Activated naive CD8-positive, alpha-beta T cell treated with anti-CD3 and anti-CD28 coated beads, Interleukin-2, amount 50 U/mL, for 16 hours (primary cell): ENCODE results near the gene PAQR9.
A peak's percentile ranks its signal among the peaks of the same experiment; 100 is the strongest.
"Not testable (repeated sequence)": the region's sequence is repeated elsewhere in the genome, so short reads cannot be mapped to it uniquely, and the experiment has no call there.

Experiments
- DNase-seq: peaks from one replicate; pipeline ENCODE4 v3.0.0-alpha.2; 2020; ENCODE audit warnings: low read depth, low spot score

The PAQR9 gene, protein sequence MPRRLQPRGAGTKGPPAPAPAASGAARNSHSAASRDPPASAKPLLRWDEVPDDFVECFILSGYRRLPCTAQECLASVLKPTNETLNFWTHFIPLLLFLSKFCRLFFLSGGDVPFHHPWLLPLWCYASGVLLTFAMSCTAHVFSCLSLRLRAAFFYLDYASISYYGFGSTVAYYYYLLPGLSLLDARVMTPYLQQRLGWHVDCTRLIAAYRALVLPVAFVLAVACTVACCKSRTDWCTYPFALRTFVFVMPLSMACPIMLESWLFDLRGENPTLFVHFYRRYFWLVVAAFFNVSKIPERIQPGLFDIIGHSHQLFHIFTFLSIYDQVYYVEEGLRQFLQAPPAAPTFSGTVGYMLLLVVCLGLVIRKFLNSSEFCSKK

DNA sequence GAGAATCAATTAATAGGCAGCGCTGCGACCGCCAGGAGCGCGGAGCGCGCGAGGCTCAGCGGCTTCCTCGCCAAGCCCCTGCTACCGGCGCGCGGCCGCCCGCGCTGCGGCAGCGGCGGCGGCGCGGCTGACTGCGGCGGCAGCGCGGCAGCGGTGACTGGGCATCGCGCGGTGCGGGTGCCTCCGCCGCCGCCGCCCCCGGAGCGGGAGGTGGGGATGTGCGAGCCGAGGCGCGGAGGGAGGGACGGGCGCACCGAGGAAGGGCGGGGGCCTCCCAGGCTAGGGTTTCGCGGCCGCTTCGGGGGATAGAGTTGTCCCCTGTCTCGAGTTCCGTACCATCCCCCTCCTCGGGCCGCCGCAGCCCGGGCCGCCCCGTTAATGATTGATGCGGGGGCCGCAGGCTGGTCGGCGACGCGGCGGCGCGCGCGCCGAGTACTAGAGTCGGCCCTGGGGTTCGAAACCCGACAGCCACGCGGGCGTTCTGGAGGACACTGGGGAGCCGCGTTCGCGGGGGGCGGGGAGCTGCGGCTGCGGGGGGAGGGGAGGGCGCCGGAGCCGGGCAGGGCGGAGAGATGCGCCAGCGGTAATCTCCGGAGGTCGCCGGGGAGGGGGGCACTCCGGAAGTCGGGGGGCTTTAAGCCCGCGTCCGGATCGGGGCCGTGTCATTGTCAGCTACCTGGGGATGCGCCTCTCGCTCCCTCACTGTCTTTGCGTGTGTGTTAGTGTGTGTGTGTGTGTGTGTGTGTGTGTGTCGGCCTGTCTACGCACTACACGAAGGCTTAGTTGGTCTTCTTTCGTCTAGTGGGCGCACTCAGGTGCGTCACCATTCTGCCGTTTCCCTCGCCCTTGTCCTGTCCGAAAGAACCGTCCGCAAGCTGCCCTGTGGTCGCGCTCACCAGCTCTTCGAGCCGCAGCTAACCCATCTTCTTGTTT is at the start of gene PAQR9:
Gene PAQR9, minus strand, starts transcription at position 159 of the 933 bp plus-strand sequence. CDS start 338 bp downstream, outside the sequence.
- no peak for DNase-seq

GRCh38 chr3:143011705-143012104 is 48.2 kb upstream of the PAQR9 start:
- no peak for DNase-seq

DNA sequence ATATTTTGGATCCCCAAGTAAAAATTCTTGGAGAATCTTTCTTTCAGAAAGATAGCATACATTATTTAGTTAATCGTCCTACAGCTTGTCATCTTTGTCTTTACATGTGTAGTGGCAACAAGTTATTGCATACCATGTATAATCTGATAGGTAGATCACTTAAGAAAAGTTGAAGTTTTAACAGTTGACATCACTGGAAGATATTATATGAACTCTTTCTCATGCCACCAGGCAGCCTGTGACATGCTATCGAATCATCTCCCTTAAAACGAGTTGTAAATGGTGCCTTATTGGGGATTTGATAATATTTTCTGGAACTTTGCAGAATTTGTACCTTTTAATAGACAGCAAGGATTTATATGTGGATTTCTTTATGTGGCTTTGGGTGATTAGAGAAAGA is 46.5 kb upstream of the PAQR9 start:
- no peak for DNase-seq

DNA sequence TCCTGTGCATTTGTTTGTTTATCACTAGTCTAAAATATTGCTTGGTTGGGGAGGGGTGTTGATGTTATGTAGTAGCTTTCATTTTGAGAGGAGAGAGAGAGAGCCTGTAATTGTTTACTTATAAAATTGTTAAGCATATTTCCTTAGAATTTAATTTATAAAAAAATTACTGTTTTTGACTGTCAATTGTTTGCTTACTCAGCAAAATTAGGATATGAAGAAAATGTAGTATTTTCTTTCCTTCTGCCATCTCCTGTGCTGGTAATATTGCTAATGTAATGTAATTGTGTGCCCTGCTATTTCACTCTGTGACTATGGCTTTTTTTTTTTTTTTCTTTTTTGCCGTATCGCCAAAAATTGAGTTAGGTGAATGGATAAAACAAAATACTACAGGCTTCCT is 41.3 kb upstream of the PAQR9 start:
- no peak for DNase-seq

DNA sequence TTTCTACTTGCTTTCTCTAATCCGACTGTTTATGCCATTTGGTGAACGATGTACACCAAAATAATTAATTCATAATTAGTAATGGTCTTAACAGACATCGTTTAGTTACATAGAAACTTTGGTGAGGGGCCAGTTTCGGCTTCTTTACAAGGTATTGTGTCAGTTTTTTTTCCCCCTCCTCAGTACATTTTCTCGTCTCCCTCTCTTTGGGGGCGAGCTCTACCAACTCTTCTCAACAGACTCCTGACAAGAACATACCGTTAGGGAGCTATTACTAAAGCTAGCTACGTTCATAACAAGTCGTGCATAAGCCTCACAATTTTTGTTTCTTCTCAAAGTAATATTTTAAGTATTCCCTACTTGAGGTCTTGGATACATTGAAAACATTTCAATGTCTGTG is 39.3 kb upstream of the PAQR9 start:
- DNase-seq, result no peak

DNA sequence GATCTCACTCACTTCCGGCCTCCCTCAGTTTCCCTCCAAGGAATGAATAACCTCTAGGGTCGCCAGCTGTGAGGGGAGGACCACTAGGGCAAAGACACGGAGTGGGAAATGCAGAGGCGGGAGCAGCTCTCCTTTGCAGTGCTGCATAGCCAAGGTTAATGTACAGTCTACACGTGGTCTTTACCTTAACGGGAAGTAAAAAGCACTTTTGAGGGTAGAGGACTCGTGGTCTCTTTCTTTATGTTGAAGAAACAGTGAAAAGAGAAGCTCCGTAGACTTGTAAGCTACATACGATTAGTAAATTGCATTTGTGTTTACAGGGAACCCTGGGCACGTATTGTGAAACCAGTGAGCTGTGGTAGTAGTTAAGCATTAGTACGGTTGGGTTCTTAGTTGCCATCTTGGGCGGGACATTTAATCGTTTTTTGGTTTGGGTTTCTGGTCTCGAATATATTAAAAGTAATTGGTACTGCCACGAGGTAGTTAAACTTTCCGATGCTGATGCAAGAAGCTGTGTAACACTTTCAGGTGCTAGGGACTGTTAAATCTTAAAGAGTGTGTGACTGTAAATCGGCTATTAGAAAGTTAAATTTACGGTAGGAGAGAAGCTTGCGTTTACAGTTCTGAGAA is 38.7 kb upstream of the PAQR9 start:
- no peak for DNase-seq

DNA sequence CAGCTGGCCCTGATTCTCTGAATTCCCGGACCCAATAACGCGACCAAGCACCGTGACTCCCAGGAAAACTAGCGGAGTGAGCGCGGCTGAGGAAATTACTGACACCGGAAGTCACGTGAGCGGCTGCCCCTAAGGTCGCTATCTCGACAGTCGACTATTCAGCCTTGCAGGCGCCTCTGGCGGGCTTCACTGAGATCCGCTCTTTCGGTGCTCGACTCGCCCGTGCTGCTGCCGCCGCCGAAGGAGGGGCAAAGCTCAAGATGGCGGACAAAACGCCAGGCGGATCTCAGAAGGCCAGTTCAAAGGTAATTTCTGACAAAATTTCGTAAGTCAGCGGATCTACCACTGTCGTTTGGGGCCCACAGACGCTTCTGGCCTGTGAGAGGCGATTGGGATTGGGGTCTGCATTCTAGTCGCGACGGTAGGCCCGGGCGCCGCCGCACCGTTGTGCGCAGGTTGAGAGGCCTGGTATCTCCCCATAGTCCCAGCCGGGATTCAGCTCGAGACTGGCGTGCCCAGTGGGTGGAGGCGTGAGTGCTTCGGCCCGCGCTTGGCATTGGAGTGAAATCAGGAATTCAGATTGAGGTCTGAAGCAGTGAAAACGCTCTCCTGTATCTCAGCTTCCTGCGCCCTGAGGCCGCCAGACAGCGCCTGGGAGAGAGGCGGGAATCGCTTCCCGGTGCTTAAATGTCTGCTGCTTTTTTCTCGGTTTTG is 38.1 kb upstream of the PAQR9 start, which contains the start of gene U2SURP:
Gene U2SURP, plus strand, starts transcription at position 202 of the 714 bp plus-strand sequence. Its CDS starts 59 bp downstream, at position 261.
- DNase-seq, result peak; percentile 80

DNA sequence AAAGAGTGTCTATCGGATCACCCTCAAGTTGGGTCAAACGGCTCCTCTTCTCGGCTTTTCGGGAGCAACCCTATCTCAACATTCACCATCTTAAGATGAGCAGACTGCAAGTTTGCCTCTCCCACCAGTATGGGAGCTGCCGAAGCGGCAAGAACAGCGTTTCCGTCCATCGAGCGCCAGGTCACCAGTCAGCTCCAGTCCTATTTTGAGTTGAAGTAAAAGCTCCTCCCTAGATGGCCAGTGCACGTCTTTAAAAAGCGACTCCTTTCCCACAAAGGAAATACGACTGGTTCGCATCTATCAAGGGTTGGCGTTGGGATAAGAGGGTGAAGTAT is 37.5 kb upstream of the PAQR9 start:
- DNase-seq, result no peak

GRCh38 chr3:143000528-143000927 is 37.1 kb upstream of the PAQR9 start:
- no peak for DNase-seq

DNA sequence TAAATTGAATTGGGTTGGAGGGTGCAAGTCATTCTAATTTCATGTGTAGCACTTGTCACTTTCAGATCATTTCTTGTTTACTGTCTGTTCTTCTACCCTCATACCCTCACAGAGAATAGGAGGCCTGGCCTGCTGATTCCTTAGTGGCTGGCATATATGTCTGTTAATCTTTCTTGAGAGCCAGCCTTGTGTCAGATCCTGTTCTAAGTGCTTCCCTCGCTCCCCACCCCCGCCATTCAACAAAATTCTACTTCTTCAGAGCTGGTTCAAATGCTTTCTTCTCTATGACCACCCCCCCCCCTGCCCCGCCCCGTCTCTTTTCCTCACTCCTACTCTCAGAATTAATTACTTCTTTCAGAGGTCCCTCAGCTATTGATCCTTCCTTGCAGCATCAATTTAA is 36.4 kb upstream of the PAQR9 start:
- DNase-seq, result no peak

- no peak for DNase-seq
Measured at GRCh38 chr3:142998439-142998838, 35.0 kb upstream of the PAQR9 start.

GRCh38 chr3:142997330-142997729 is 33.9 kb upstream of the PAQR9 start:
- DNase-seq, result no peak

DNA sequence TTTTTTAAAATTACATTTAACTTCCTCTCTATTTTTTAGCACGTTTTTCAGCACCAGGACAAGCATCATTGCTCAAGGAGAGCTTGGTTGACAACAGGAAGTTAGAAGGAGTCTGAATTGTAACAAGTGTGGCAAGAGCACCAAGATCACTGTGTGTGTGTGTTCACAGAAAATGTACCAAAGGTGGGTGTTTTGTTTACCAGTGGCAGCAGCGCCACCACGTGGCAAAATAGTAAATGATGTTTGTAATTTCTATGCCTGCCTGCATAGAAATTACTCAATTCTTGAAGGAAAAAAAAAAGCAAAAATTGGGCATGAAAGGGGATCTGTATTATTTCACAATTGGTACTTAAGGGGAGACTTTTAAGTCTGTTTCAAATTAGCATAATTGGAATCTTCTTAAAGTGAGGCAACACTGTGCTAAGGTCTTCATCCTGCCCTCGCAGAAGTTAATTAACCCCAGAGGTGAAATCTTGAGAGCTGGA is 30.5 kb upstream of the PAQR9 start:
- DNase-seq, result peak; percentile 31

GRCh38 chr3:142992323-142992722 is 28.8 kb upstream of the PAQR9 start:
- no peak for DNase-seq

- DNase-seq, result no peak
Measured at GRCh38 chr3:142990721-142991120, 27.2 kb upstream of the PAQR9 start.

GRCh38 chr3:142988826-142989225 is 25.4 kb upstream of the PAQR9 start:
- DNase-seq, result not testable (repeated sequence)

GRCh38 chr3:142988221-142988620 is 24.7 kb upstream of the PAQR9 start:
- DNase-seq, result not testable (repeated sequence)

- no peak for DNase-seq
Measured at GRCh38 chr3:142987707-142988106, 24.2 kb upstream of the PAQR9 start.

DNA sequence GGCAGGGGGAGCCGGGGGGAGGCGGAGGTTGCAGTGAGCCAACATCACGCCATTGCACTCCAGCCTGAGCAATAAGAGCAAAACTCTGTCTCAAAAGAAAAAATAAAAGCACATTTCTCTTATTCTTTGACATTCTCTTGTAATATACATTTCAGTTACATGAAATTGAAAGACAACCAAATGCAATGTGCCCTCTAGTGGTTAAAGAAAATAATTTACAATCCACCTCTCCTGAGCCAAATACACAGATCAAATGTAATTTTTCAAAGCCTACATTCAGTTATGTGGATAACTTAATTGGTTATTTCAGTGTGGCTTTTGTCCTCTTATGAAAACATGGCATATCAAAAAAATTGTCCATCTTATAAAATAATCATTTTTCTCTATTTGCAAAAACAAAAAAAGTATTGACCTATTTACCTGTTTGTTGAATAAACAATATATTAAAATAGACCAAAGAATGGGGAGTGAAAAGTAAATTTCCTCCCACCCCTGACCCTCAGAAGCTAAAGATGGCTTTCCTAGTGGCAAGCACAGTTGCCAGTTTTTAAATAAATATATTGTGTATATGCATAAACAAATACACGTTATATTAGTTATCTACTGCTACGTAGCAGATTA is 23.7 kb upstream of the PAQR9 start:
- DNase-seq, result no peak

DNA sequence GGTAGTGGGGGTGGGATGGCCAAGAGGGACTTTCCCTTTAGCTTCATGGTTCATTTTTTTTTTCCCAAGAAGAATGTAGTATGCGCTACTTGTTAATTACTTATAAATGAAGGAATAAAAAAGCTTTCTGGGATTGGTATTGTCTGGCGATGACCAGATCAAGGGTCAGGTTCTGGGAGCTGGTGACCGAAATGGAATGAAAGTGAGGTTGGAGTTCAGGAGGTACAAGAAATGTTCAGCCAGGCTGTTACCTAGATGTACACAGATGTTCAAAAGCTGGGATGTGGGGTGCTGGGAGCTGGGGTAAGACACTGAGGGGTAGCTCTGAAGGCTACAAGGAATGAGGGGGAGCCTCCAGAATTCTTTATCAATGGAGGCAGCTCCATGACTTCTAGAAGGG is 20.8 kb upstream of the PAQR9 start:
- no peak for DNase-seq

DNA sequence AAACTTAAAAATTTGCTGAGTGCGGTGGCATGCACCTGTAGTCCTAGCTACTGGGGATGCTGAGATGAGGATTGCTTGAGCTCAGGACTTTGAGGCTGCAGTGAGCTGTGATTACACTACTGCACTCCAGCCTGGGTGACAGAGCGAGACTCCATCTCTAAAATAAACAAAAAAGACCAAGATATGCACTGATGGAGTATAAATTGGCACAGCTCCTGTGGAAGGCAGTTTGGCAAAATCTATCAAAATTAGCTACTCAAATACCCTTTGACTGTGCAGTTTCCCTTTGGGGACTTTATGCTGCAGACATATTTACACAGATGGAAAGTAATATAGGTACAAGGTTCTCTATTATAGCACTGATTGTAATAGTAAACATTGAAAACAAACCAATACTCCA is 19.8 kb upstream of the PAQR9 start:
- DNase-seq, result no peak
